ENCODE measurements around the gene SMAP2. TPM values are rescaled to one million over a fixed set of nuclear protein-coding genes. Genes with fewer than 3 reads are reported as not detected.

SMAP2 gene
- total RNA-seq, 1 experiment from 2014 or later: 35.4 TPM

- no peak for DNase-seq (ENCODE audit: low read depth)
Observed at GRCh38 chr1:40416709-40417108, 43.2 kb downstream of the SMAP2 start.

- DNase-seq (ENCODE audit: low read depth): peak; percentile 52
Observed at GRCh38 chr1:40421431-40422384, 48.2 kb downstream of the SMAP2 start.

DNA sequence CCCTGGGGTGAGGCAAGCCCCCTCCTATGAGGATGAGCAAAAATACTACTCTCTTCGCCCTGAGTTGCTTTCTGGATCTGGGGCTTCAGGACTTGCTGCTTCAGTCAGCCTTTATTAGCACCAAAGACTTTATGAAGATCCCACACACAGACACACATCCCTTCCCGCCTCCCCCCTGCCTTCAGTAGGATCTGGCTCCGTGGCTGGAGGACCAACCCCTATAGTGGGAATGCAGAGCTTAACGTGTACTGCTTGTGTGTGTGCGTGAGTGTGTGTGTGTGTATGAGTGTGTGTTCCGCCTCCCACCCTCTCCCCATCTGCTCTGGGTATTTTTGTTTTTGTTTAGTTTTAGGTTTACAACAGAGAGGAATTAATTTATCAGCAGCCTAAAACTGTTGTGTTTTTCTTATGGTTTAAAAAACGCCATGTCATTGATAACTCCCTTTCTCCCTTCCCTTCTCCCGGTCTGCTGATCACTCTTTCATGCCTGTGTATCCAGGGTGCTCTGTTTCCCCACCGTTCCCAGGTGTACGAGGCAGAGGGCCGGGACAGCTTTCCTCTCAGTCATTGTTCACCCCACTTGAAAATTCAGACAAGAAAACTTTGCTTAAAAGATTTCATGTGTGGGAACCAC, 49.2 kb downstream of the SMAP2 start:
- DNase-seq (ENCODE audit: low read depth): no peak

DNA sequence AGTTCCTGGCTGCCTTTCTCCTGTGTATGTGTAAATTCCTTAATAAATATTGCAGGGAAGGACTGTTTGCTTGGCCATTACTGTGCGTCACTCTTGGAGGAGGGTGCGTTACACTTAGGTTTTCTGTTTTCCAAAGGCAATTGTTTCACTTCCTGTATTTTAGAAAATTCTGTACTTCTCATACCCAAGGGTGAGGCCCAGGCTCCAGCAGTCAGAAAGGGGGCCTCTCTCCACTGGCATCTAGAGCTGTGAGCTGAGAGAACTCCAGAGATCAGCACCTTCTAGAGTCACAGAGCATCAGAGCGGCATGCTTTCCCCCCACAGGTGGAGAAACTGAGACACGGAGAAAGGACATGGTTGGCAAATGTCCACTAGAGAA, 49.7 kb downstream of the SMAP2 start:
- DNase-seq (ENCODE audit: low read depth): no peak

- DNase-seq (ENCODE audit: low read depth): no peak
Observed at GRCh38 chr1:40423951-40424618, 50.6 kb downstream of the SMAP2 start.

DNA sequence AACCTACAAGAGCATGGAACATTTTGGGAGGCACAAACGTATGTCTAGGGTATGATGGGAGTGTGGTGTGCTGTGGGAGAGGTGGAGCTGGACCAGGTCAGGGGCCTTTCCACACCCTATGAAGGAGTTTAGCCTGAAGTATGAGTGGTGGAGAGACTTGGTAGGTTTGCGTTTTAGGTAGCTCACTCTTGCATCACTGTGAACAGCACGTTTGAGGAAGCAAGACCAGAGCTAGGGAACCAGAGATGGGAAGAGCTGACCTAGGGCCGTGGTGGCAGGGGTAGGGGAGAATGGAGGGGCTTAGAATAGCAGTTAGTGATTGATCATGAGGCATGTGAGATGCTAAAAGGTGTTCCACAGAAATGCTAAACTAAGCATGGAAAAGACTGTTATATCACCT, 51.7 kb downstream of the SMAP2 start:
- DNase-seq (ENCODE audit: low read depth): no peak

- DNase-seq (ENCODE audit: low read depth): peak; percentile 9
Observed at GRCh38 chr1:40431385-40431784, 57.9 kb downstream of the SMAP2 start.

DNA sequence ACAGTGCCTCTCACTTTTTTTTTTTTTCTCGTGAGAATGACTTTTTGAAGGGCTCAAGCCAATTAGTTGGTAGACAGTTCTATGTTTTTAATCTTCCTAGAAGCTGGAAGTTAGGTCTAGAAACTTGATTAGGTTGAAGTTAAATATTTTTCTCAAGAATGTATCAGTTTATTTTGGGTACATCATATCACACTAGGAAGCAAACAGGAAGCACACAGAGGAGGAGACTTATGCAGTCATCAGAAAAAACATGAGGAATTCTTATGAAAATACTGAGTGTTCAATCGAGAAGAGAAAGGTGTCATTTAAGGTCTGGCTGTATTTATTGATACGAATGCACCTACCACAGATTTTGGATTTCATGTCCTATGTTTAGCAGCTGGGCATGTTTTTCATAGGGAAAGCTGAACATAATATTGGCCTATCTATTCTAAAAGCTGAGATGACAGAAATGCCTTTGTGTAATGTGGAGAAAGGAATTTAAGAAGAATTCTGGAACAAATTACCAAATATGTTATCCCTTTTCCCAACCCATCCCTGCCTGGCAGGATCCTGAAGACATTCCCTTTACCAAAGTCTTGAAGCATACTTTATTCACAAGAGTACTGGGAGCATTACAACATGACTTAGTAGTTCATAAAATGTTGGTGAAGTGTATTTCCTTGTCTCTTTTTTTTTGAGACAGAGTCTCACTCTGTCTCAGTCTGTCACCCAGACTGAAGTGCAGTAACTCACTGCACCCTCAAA, 59.3 kb downstream of the SMAP2 start:
- no peak for DNase-seq (ENCODE audit: low read depth)

- no peak for DNase-seq (ENCODE audit: low read depth)
Observed at GRCh38 chr1:40435471-40435870, 61.9 kb downstream of the SMAP2 start.

DNA sequence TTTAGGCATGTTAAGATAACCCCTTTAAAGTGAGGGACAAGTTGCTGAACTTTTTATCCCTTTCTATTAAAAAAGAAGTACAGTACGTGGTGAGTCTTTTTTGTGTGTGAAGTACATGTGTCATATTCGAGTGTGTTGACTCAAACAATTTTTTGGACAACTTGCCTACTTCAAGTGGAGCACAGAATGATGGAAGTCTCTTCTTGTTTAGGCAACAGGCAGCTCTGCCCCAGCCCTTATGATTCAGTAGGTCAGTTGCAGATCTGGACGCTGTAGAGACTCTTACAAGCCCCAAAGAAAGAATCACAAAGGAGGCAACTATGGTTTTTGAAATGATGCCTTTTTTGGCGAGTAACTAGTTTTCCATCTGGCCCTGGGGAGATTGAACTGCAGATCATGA, 62.3 kb downstream of the SMAP2 start:
- DNase-seq (ENCODE audit: low read depth): no peak

- DNase-seq (ENCODE audit: low read depth): peak; percentile 10
Observed at GRCh38 chr1:40438391-40439015, 65.0 kb downstream of the SMAP2 start.

DNA sequence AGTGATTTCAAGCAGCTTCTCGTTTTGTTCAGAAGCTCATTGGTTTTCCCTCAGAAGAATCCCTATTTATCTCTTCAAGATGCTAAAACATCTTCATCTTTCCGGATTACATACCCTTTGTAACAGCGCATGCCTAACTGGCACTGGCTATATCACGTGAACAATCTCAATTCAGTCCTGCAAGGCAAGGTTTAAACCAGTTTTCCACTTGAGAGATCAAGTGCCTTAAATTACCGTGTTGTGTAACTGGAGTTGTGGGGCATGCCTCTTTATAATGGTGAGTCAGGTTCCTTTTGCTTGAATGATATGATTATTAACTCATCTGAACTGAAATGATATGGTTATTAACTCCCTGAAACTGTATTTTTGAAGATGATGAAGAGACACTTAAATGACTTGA, 65.7 kb downstream of the SMAP2 start:
- no peak for DNase-seq (ENCODE audit: low read depth)

DNA sequence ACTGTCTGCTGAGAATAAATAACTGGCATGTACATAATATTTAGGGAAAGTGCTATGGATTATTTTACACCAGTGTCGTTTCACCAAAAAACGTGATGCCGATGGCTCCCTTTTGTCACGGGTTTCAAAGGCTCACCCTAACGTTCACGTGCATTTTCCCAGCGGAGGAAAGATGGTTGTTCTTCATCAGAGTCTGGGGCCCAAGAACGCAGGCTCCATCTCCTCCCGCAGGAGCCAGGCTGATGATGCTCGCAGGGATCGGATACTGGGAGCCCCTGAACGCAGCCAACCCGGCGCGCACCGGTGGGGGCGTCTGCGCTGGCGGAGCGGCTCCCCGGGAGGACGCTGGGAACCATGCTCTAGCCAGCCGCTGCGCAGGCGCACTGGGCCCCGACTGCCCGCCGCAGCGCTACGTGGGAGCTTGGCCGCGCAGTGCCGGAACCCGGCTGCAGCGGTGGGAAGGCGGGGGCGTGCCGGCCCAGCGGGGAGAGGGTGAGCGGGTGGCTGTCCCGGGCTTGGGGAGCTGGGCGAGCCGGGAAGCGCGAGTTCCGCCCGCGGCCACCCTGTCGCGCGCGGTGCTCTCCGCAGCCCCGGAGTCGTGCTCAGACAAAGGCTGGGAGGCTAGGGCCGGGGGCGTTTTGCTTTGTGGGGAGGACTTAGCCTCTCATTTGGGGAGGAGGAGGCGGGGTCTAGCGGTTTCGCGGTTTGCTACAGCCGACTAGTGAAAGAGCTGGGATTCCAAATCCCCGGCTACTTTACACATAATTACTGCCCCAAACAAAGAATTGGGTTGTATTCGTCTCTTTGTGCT, 76.4 kb downstream of the SMAP2 start, which contains the start of gene ZFP69B:
TSS of gene ZFP69B (plus strand) at position 793 of the 811 bp plus-strand sequence. CDS start 486 bp downstream, outside the sequence.
- peak; percentile 91 for DNase-seq (ENCODE audit: low read depth)

GRCh38 chr1:40450495-40451237, 77.1 kb downstream of the SMAP2 start:
- DNase-seq (ENCODE audit: low read depth): peak; percentile 37

- DNase-seq (ENCODE audit: low read depth): no peak
Observed at GRCh38 chr1:40451238-40451585, 77.7 kb downstream of the SMAP2 start.

DNA sequence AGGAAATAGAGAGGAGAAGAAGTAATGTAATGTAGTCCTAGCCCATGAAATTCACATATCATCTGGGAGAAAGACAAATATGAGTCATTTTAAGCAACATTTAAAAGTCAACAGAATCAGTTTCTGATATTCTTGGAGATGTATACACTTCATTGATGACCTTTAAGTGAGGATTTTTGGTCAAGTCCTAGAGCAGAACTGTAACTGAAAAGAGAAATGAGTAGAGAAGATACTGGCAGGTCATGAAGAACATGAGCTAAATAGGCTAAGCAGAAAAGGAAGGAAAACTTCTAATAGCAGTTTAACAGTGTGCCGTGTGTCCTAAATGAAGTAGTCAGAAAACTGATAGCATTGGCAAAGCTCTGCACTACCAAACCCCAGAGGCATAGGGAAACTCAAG, 81.3 kb downstream of the SMAP2 start:
- no peak for DNase-seq (ENCODE audit: low read depth)

GRCh38 chr1:40462956-40463590, 89.5 kb downstream of the SMAP2 start:
- DNase-seq (ENCODE audit: low read depth): peak; percentile 10

DNA sequence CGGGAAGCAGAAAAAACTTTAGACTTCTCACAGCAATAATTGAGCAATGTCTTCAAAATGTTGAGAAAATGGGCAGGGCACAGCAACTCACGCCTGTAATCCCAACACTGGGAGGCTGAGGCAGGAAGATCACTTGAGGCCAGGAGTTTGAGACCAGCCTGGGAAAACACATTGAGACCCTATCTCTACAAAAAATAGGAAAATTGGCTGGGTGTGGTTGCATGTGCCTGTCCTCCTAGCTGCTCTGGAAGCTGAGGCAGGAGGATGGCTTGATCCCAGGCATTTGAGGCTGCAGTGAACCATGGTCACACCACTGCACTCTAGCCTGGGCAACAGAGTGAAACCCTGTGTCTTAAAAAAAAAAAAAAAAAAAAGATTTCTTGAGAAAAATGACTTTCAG, 95.8 kb downstream of the SMAP2 start:
- DNase-seq (ENCODE audit: low read depth): no peak

Data from M059J (cell line).